Esophagus muscularis mucosa (tissue), 4 donors: ENCODE results near the gene TNFRSF21.

ENCODE experiments used
- CTCF ChIP-seq, 3 experiments: fragments of 200-600 bp in 2 of 3; fragments of 450-650 bp in 1 of 3; sonication (generic) in 2 of 3; IDR thresholded peaks; one replicate each; pipeline ENCODE4 v1.5.1; 2017 to 2019; ENCODE audit warnings: antibody characterized with exemption in 3 of 3, mild to moderate bottlenecking in 2 of 3, moderate library complexity in 1 of 3
- EP300 ChIP-seq: sonication (generic); formaldehyde crosslinking; IDR thresholded peaks from one replicate; pipeline ENCODE4 v1.6.1; 2017; ENCODE audit warnings: antibody characterized with exemption
- POLR2AphosphoS5 ChIP-seq, 2 donors: sonication (generic); formaldehyde crosslinking; IDR thresholded peaks; one replicate each; pipeline ENCODE4 v1.6.1; 2017; ENCODE audit warnings: antibody characterized with exemption in 2 of 2

GRCh38 chr6:47242483-47243386, 67.0 kb downstream of the TNFRSF21 start:
- TF ChIP-seq CTCF (IDR thresholded peaks at IDR 0.05) (no peak), POLR2AphosphoS5 (IDR thresholded peaks at IDR 0.05) (peak; percentile 79 to 84), EP300 (peak; percentile 37)
